WTC11 (cell line): ENCODE measurements around the gene CYP11A1.

ENCODE experiments used
- FOXJ3 ChIP-seq: sonication (generic); formaldehyde crosslinking; IDR thresholded peaks from 2 replicates; pipeline ENCODE4 v1.9.0; 2021; ENCODE audit warnings: missing genetic modification reagents, mild to moderate bottlenecking, borderline replicate concordance
- FOXK1 ChIP-seq: sonication (generic); formaldehyde crosslinking; IDR thresholded peaks from 2 replicates; pipeline ENCODE4 v1.8.0; 2022; ENCODE audit warnings: mild to moderate bottlenecking, moderate library complexity, missing genetic modification reagents
- IRF2 ChIP-seq: sonication (generic); formaldehyde crosslinking; IDR thresholded peaks from 2 replicates; pipeline ENCODE4 v1.8.0; 2022; ENCODE audit warnings: low read depth, missing genetic modification reagents, borderline replicate concordance
- NFYB ChIP-seq: sonication (generic); formaldehyde crosslinking; conservative IDR thresholded peaks from 2 replicates; pipeline ENCODE4 v1.8.0; 2022; ENCODE audit warnings: low read depth, missing genetic modification reagents
- SP1 ChIP-seq: sonication (generic); formaldehyde crosslinking; conservative IDR thresholded peaks from 2 replicates; pipeline ENCODE4 v1.8.1; 2022; ENCODE audit warnings: missing genetic modification reagents
- TF ChIP-seq, protein P1 (sequence below): fragments of 200-600 bp; IDR thresholded peaks from 2 replicates; pipeline ENCODE4 v1.8.0; 2022; ENCODE audit warnings: antibody characterized with exemption

DNA sequence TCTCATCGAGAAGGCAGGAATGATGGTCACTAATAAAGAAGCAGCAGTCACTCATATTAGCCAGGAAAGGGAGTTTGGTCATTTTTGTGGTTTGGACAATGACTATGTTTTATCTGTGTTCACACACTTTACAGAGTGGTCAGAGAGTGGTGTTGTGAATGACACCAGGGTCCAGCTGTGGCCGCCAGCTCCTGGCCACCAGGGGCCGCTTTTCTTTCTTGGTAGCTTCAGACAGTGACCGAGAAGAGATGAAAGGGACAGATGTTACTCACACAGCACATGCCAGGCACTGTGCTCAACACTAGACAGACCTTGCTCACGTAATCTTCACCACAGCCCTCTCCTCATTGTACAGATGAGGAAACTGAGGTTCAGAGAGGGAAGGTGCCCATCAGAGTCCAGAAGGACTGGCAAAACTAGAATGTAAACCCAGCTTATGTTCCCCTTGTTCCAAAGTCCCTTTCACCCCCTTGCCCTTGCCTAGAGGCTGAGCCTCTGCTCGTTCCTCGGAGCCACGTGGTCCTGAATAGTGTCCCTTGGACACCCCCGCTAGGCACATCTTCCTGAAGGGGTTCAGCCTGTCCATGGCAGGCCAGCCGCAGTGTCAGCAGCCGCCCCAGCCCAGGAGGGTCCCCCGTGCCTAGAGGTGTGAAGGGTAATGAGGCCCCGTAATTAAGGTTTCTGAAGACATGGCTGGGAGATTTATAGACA, 55.6 kb downstream of the CYP11A1 start:
- TF ChIP-seq FOXJ3 (CRISPR knock-in tag) (no peak), NFYB (CRISPR knock-in tag) (no peak), FOXK1 (CRISPR knock-in tag) (no peak), SP1 (CRISPR knock-in tag) (no peak), IRF2 (no peak)
- TF ChIP-seq, protein P1, sequence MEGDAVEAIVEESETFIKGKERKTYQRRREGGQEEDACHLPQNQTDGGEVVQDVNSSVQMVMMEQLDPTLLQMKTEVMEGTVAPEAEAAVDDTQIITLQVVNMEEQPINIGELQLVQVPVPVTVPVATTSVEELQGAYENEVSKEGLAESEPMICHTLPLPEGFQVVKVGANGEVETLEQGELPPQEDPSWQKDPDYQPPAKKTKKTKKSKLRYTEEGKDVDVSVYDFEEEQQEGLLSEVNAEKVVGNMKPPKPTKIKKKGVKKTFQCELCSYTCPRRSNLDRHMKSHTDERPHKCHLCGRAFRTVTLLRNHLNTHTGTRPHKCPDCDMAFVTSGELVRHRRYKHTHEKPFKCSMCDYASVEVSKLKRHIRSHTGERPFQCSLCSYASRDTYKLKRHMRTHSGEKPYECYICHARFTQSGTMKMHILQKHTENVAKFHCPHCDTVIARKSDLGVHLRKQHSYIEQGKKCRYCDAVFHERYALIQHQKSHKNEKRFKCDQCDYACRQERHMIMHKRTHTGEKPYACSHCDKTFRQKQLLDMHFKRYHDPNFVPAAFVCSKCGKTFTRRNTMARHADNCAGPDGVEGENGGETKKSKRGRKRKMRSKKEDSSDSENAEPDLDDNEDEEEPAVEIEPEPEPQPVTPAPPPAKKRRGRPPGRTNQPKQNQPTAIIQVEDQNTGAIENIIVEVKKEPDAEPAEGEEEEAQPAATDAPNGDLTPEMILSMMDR, result no peak
